Panc1 (cell line): Measurements from ENCODE around the gene SSH2. TPM values are rescaled to one million over a fixed set of nuclear protein-coding genes. Genes with fewer than 3 reads are reported as not detected.

Source experiments
- ATAC-seq: fragments of 200-7000 bp; cut with Tn5 transposase; 2 replicates; pipeline ENCODE4 v1.9.1; 2020; ENCODE audit warnings: mild to moderate bottlenecking, moderate library complexity
- BruUV-seq: library from RNA; stranded (reverse); fragments of 400-500 nt; replicated peaks from 2 replicates; lab custom pipeline; 2021; lab: Mats Ljungman, UMichigan
- CTCF ChIA-PET: fragments of 300-600 bp; sonication (Branson Sonifier 250); formaldehyde crosslinking; loops from one replicate; lab custom pipeline; 2022; ENCODE audit warnings: antibody characterized with exemption; lab: Charles Lee
- POLR2A ChIA-PET: fragments of 300-600 bp; sonication (Branson Sonifier 250); formaldehyde crosslinking; loops from one replicate; lab custom pipeline; 2022; ENCODE audit warnings: antibody characterized with exemption; lab: Charles Lee
- DNase-seq: peaks from one replicate; pipeline ENCODE4 v3.0.0-alpha.2; 2010; ENCODE audit warnings: low read depth, low spot score
- H3K27ac ChIP-seq: 2 replicates; pipeline ENCODE4 v1.5.1; 2011; ENCODE audit warnings: mild to moderate bottlenecking, low read length, inconsistent platforms
- H3K27me3 ChIP-seq: fragments of 200-500 bp; sonication (Bioruptor generic); 2 replicates; pipeline ENCODE4 v1.6.0; 2014; ENCODE audit warnings: low read length, inconsistent platforms; ENCODE audit not compliant: control insufficient read depth, insufficient read depth
- H3K36me3 ChIP-seq: fragments of 200-500 bp; sonication (Bioruptor generic); 2 replicates; pipeline ENCODE4 v1.5.1; 2014; ENCODE audit warnings: inconsistent platforms, mild to moderate bottlenecking, low read length, moderate library complexity; ENCODE audit not compliant: control insufficient read depth, insufficient read depth
- H3K4me1 ChIP-seq: 2 replicates; pipeline ENCODE4 v1.5.1; 2011; ENCODE audit warnings: inconsistent platforms, mild to moderate bottlenecking, low read length, moderate library complexity; ENCODE audit not compliant: control insufficient read depth, insufficient read depth
- H3K4me3 ChIP-seq, 2 experiments: 2 replicates each; pipeline ENCODE4 v1.5.1; 2011 to 2012; ENCODE audit warnings: low read depth in 2 of 2, low read length in 2 of 2, mild to moderate bottlenecking in 2 of 2, inconsistent platforms in 1 of 2, moderate library complexity in 1 of 2
- H3K9me3 ChIP-seq: fragments of 200-500 bp; sonication (Bioruptor generic); 2 replicates; pipeline ENCODE4 v1.5.1; 2014; ENCODE audit warnings: low read depth, mild to moderate bottlenecking, inconsistent platforms, low read length, moderate library complexity; ENCODE audit not compliant: control insufficient read depth, insufficient read depth
- POLR2AphosphoS5 ChIP-seq: IDR thresholded peaks from 2 replicates; pipeline ENCODE4 v1.6.1; 2012; ENCODE audit warnings: mild to moderate bottlenecking, low read depth, low read length, moderate library complexity
- SIN3A ChIP-seq: IDR thresholded peaks from 2 replicates; pipeline ENCODE4 v1.6.1; 2012; ENCODE audit warnings: low read depth, mild to moderate bottlenecking, low read length, moderate library complexity, borderline replicate concordance; ENCODE audit not compliant: insufficient read depth
- TCF7L2 ChIP-seq: IDR thresholded peaks from 2 replicates; pipeline ENCODE4 v1.6.1; 2011; ENCODE audit warnings: mild to moderate bottlenecking, low read depth, low read length, inconsistent platforms
- in situ Hi-C: cut with HindIII; loops from 2 replicates; pipeline ENCODE4 v1.10.0; 2016; ENCODE audit warnings: low sequenced_read_pairs, low pct_unique_long_range_greater_than_20kb
- intact Hi-C: fragments of 100-400 bp; cut with micrococcal nuclease; formaldehyde crosslinking; loops from one replicate; pipeline ENCODE4 v1.10.0; 2022; ENCODE audit not compliant: unreplicated experiment
- total RNA-seq: library from RNA; stranded (reverse); gene quantifications from one replicate; pipeline ENCODE4 v1.2.1, GENCODE V29; 2021; ENCODE audit not compliant: unreplicated experiment
- TF ChIP-seq, protein P1 (sequence below): fragments of 450-650 bp; IDR thresholded peaks from 2 replicates; pipeline ENCODE4 v1.5.1; 2017; ENCODE audit warnings: mild to moderate bottlenecking
- TF ChIP-seq, protein P2 (sequence below), 2 experiments: IDR thresholded peaks; 2 replicates each; pipeline ENCODE4 v1.6.1; 2011 to 2012; ENCODE audit warnings: low read depth in 2 of 2, control low read depth in 1 of 2, low read length in 1 of 2, mild to moderate bottlenecking in 1 of 2, moderate library complexity in 1 of 2; ENCODE audit not compliant: insufficient read depth in 1 of 2

SSH2 gene
- total RNA-seq, 1 experiment from 2014 or later = 30.6 TPM

DNA sequence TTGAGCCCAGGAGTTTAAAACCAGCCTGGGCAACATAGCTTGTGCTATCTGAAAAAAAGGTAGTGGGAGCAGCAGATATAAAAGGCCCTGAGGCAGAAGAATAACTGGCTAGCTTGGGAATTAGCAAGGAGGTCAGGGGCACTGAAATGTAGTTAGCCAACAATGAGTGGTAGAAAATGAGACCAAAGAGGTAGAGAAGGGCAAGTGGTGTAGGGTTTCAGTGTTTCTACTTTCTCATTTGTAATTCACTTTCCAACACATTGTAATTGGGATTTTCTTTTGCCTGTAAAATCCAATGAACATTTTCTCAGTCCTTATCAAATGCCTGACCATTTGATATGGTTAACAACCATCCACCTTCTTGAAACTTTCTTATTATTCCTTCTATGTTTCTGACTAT, 212.2 kb downstream of the SSH2 start:
- intact Hi-C loops = loop anchor here (10.0 kb wide), 1 partner anchor 53 kb away; no protein-coding TSS in a partner anchor
- Histone ChIP-seq H3K27ac (no peak overlapping the region), H3K4me3 (no peak overlapping the region), H3K36me3 (no peaks in the 10 kb centered on the region), H3K27me3 (no peaks in the 10 kb centered on the region), H3K9me3 (no peaks in the 10 kb centered on the region), H3K4me1 (no peaks in the 10 kb centered on the region)
- no TSS peak for BruUV-seq
- TF ChIP-seq SIN3A (no peak), TCF7L2 (no peak), POLR2AphosphoS5 (no peak)
- TF ChIP-seq, protein P1, sequence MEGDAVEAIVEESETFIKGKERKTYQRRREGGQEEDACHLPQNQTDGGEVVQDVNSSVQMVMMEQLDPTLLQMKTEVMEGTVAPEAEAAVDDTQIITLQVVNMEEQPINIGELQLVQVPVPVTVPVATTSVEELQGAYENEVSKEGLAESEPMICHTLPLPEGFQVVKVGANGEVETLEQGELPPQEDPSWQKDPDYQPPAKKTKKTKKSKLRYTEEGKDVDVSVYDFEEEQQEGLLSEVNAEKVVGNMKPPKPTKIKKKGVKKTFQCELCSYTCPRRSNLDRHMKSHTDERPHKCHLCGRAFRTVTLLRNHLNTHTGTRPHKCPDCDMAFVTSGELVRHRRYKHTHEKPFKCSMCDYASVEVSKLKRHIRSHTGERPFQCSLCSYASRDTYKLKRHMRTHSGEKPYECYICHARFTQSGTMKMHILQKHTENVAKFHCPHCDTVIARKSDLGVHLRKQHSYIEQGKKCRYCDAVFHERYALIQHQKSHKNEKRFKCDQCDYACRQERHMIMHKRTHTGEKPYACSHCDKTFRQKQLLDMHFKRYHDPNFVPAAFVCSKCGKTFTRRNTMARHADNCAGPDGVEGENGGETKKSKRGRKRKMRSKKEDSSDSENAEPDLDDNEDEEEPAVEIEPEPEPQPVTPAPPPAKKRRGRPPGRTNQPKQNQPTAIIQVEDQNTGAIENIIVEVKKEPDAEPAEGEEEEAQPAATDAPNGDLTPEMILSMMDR = no peak
- TF ChIP-seq, protein P2, sequence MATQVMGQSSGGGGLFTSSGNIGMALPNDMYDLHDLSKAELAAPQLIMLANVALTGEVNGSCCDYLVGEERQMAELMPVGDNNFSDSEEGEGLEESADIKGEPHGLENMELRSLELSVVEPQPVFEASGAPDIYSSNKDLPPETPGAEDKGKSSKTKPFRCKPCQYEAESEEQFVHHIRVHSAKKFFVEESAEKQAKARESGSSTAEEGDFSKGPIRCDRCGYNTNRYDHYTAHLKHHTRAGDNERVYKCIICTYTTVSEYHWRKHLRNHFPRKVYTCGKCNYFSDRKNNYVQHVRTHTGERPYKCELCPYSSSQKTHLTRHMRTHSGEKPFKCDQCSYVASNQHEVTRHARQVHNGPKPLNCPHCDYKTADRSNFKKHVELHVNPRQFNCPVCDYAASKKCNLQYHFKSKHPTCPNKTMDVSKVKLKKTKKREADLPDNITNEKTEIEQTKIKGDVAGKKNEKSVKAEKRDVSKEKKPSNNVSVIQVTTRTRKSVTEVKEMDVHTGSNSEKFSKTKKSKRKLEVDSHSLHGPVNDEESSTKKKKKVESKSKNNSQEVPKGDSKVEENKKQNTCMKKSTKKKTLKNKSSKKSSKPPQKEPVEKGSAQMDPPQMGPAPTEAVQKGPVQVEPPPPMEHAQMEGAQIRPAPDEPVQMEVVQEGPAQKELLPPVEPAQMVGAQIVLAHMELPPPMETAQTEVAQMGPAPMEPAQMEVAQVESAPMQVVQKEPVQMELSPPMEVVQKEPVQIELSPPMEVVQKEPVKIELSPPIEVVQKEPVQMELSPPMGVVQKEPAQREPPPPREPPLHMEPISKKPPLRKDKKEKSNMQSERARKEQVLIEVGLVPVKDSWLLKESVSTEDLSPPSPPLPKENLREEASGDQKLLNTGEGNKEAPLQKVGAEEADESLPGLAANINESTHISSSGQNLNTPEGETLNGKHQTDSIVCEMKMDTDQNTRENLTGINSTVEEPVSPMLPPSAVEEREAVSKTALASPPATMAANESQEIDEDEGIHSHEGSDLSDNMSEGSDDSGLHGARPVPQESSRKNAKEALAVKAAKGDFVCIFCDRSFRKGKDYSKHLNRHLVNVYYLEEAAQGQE (IDR thresholded peaks at IDR 0.05; ENCODE audit: insufficient read depth in 1 of 2, low read depth in 2 of 2, low read length in 1 of 2) = no peak
- in situ Hi-C loops = no loop called here
- DNase-seq (no peak), ATAC-seq (no peak)
- CTCF ChIA-PET = no interaction called here
- POLR2A ChIA-PET = interaction anchor here (0.5 kb wide), 1 partner anchor 87 kb away, joined by 10 read pairs; no protein-coding TSS in a partner anchor

DNA sequence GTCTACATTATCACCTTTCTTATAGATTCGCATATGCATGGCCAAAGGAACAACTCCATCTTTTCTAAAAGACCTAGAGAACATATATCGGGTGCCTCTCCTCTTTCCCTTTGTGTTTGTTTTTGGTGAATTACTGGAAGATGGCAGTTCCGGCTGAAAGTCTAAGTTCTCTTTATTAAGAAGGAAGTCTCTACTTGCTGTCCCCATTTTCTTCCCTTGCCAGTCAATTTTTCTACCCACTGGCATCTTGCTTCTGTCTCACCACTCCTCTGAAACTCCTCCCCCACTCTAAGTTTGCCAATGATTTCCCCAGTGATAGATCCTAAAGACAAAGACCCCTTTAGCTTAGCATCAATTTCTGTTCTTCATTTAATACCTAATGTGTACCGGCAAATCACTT, 213.5 kb downstream of the SSH2 start:
- no peak overlapping the region for H3K4me3 ChIP-seq
- BruUV-seq = no TSS peak
- DNase-seq (no peak), ATAC-seq (no peak)
- H3K9me3 ChIP-seq = no peaks in the 10 kb centered on the region
- no peak overlapping the region for H3K27ac ChIP-seq
- intact Hi-C loops (loop anchor here (10.0 kb wide), 1 partner anchor 52 kb away; no protein-coding TSS in a partner anchor), in situ Hi-C loops (no loop called here)
- CTCF ChIA-PET = no interaction called here
- TF ChIP-seq TCF7L2 (no peak), POLR2AphosphoS5 (no peak), SIN3A (no peak)
- TF ChIP-seq, protein P1 = no peak
- TF ChIP-seq, protein P2 (IDR thresholded peaks at IDR 0.05; ENCODE audit: insufficient read depth in 1 of 2, low read depth in 2 of 2, low read length in 1 of 2) = no peak
- no peaks in the 10 kb centered on the region for H3K4me1 ChIP-seq
- H3K27me3 ChIP-seq = no peaks in the 10 kb centered on the region
- POLR2A ChIA-PET = no interaction called here
- no peaks in the 10 kb centered on the region for H3K36me3 ChIP-seq
